Ectodermal cell (in vitro differentiated cells): ENCODE measurements around the gene PNPLA1.

Source experiments
- H3K27ac ChIP-seq: 2 replicates; pipeline ENCODE4 v1.7.0; 2013; ENCODE audit warnings: mild to moderate bottlenecking, low read depth, low read length; ENCODE audit not compliant: insufficient read depth, poor library complexity, severe bottlenecking
- H3K27me3 ChIP-seq: 2 replicates; pipeline ENCODE4 v1.7.0; 2013; ENCODE audit warnings: mild to moderate bottlenecking, low read length; ENCODE audit not compliant: insufficient read depth, control insufficient read depth, poor library complexity, severe bottlenecking
- H3K36me3 ChIP-seq: one replicate; pipeline ENCODE4 v1.7.0; 2013; ENCODE audit warnings: low read length; ENCODE audit not compliant: control insufficient read depth, insufficient read depth
- H3K4me1 ChIP-seq: one replicate; pipeline ENCODE4 v1.7.0; 2013; ENCODE audit warnings: low read length; ENCODE audit not compliant: control insufficient read depth, insufficient read depth
- H3K4me3 ChIP-seq: 2 replicates; pipeline ENCODE4 v1.7.0; 2013; ENCODE audit warnings: low read depth, low read length, control low read depth; ENCODE audit not compliant: insufficient read depth
- H3K9me3 ChIP-seq: 2 replicates; pipeline ENCODE4 v1.7.0; 2013; ENCODE audit warnings: mild to moderate bottlenecking, low read length, moderate library complexity; ENCODE audit not compliant: control insufficient read depth
- WGBS, 2 experiments: methylation state at CpG; one replicate each; pipeline ENCODE4 v1.1.7; 2013; ENCODE audit warnings: missing lambda C conversion rate in 2 of 2; 5-methylcytosine and 5-hydroxymethylcytosine counted together

The PNPLA1 gene

GRCh38 chr6:36230371-36230770 is 39.5 kb upstream of the PNPLA1 start:
- Histone ChIP-seq H3K36me3 (peaks cover 13% of the 10 kb centered on the region), H3K27me3 (no peaks in the 10 kb centered on the region), H3K9me3 (no peaks in the 10 kb centered on the region), H3K27ac (no peak overlapping the region), H3K4me1 (no peaks in the 10 kb centered on the region), H3K4me3 (no peak overlapping the region)
- WGBS, 2 experiments: 95 to 96% methylated on average over 11 of the region's 11 CpGs

GRCh38 chr6:36232172-36232571 is 37.7 kb upstream of the PNPLA1 start:
- H3K36me3 ChIP-seq: peaks cover 13% of the 10 kb centered on the region
- WGBS, 2 experiments: 89 to 96% methylated on average over 4 of the region's 4 CpGs
- no peak overlapping the region for H3K27ac ChIP-seq
- H3K9me3 ChIP-seq: no peaks in the 10 kb centered on the region
- H3K4me1 ChIP-seq: no peaks in the 10 kb centered on the region
- no peak overlapping the region for H3K4me3 ChIP-seq
- H3K27me3 ChIP-seq: no peaks in the 10 kb centered on the region

GRCh38 chr6:36235309-36235708 is 34.6 kb upstream of the PNPLA1 start:
- no peaks in the 10 kb centered on the region for H3K9me3 ChIP-seq
- 48 to 57% methylated on average over 3 of the region's 3 CpGs for WGBS, 2 experiments
- no peak overlapping the region for H3K27ac ChIP-seq
- no peak overlapping the region for H3K4me3 ChIP-seq
- H3K36me3 ChIP-seq: peaks cover 4% of the 10 kb centered on the region
- H3K27me3 ChIP-seq: no peaks in the 10 kb centered on the region
- H3K4me1 ChIP-seq: no peaks in the 10 kb centered on the region

GRCh38 chr6:36235862-36236261 is 34.0 kb upstream of the PNPLA1 start:
- 95 to 96% methylated on average over 17 of the region's 17 CpGs for WGBS, 2 experiments
- no peaks in the 10 kb centered on the region for H3K4me1 ChIP-seq
- no peaks in the 10 kb centered on the region for H3K36me3 ChIP-seq
- no peaks in the 10 kb centered on the region for H3K27me3 ChIP-seq
- no peak overlapping the region for H3K27ac ChIP-seq
- H3K9me3 ChIP-seq: no peaks in the 10 kb centered on the region
- H3K4me3 ChIP-seq: no peak overlapping the region

GRCh38 chr6:36239774-36240173 is 30.1 kb upstream of the PNPLA1 start:
- WGBS, 2 experiments: 85 to 87% methylated on average over 5 of the region's 5 CpGs
- H3K4me3 ChIP-seq: no peak overlapping the region
- H3K27me3 ChIP-seq: no peaks in the 10 kb centered on the region
- H3K9me3 ChIP-seq: no peaks in the 10 kb centered on the region
- H3K27ac ChIP-seq: no peak overlapping the region
- no peaks in the 10 kb centered on the region for H3K36me3 ChIP-seq
- peaks cover 7% of the 10 kb centered on the region for H3K4me1 ChIP-seq

- Histone ChIP-seq H3K27me3 (no peaks in the 10 kb centered on the region), H3K27ac (no peak overlapping the region), H3K4me1 (peaks cover 16% of the 10 kb centered on the region), H3K36me3 (no peaks in the 10 kb centered on the region), H3K4me3 (no peak overlapping the region), H3K9me3 (no peaks in the 10 kb centered on the region)
- 87 to 88% methylated on average over 10 of the region's 10 CpGs for WGBS, 2 experiments
Measured at GRCh38 chr6:36241728-36242127, 28.1 kb upstream of the PNPLA1 start.

GRCh38 chr6:36242161-36242560 is 27.7 kb upstream of the PNPLA1 start:
- Histone ChIP-seq H3K27ac (no peak overlapping the region), H3K9me3 (no peaks in the 10 kb centered on the region)

GRCh38 chr6:36242626-36243025 is 27.2 kb upstream of the PNPLA1 start:
- Histone ChIP-seq H3K9me3 (no peaks in the 10 kb centered on the region), H3K36me3 (no peaks in the 10 kb centered on the region), H3K4me3 (no peak overlapping the region), H3K27ac (no peak overlapping the region), H3K27me3 (no peaks in the 10 kb centered on the region), H3K4me1 (peaks cover 21% of the 10 kb centered on the region)
- WGBS, 2 experiments: 88 to 95% methylated on average over 4 of the region's 4 CpGs

More at GRCh38 chr6:36242161-36242560, 27.7 kb upstream of the PNPLA1 start:
- Histone ChIP-seq H3K4me1 (peaks cover 20% of the 10 kb centered on the region), H3K4me3 (no peak overlapping the region), H3K27me3 (no peaks in the 10 kb centered on the region), H3K36me3 (no peaks in the 10 kb centered on the region)
- WGBS, 2 experiments: 90 to 95% methylated on average over 5 of the region's 5 CpGs

GRCh38 chr6:36243562-36244212 is 26.2 kb upstream of the PNPLA1 start:
- no peaks in the 10 kb centered on the region for H3K27me3 ChIP-seq
- 84 to 86% methylated on average over 3 of the region's 3 CpGs for WGBS, 2 experiments
- no peaks in the 10 kb centered on the region for H3K36me3 ChIP-seq
- no peak overlapping the region for H3K4me3 ChIP-seq
- H3K27ac ChIP-seq: no peak overlapping the region
- peaks cover 21% of the 10 kb centered on the region for H3K4me1 ChIP-seq
- no peaks in the 10 kb centered on the region for H3K9me3 ChIP-seq

- Histone ChIP-seq H3K27me3 (no peaks in the 10 kb centered on the region), H3K27ac (no peak overlapping the region), H3K4me1 (peaks cover 21% of the 10 kb centered on the region), H3K9me3 (no peaks in the 10 kb centered on the region), H3K4me3 (no peak overlapping the region), H3K36me3 (no peaks in the 10 kb centered on the region)
- WGBS, 2 experiments: 89% methylated on average over 8 of the region's 8 CpGs
Measured at GRCh38 chr6:36244641-36245280, 25.1 kb upstream of the PNPLA1 start.
